Tongue (tissue), 2 donors: ENCODE measurements around the gene TWNK. TPM values are rescaled to one million over a fixed set of nuclear protein-coding genes. Genes with fewer than 3 reads are reported as not detected.
A peak's percentile ranks its signal among the peaks of the same experiment; 100 is the strongest.

ENCODE experiments used
- DNase-seq: peaks from one replicate; pipeline ENCODE4 v3.0.0-alpha.2; 2015
- total RNA-seq: library from RNA; depleted of rRNA; stranded (reverse); fragments of >200 nt; gene quantifications from one replicate; pipeline ENCODE4 v1.2.3, GENCODE V29; 2014

The TWNK gene
- 6.6 TPM for total RNA-seq

GRCh38 chr10:100986952-100987684 lies at the start of gene TWNK, which contains the start of gene MRPL43:
TWNK (plus strand) TSS chr10:100987543; CDS start chr10:100988211, 668 bp downstream.
MRPL43 (minus strand) TSS chr10:100987497; CDS start chr10:100987443, 54 bp downstream.
- DNase-seq = peak; percentile 93

DNA sequence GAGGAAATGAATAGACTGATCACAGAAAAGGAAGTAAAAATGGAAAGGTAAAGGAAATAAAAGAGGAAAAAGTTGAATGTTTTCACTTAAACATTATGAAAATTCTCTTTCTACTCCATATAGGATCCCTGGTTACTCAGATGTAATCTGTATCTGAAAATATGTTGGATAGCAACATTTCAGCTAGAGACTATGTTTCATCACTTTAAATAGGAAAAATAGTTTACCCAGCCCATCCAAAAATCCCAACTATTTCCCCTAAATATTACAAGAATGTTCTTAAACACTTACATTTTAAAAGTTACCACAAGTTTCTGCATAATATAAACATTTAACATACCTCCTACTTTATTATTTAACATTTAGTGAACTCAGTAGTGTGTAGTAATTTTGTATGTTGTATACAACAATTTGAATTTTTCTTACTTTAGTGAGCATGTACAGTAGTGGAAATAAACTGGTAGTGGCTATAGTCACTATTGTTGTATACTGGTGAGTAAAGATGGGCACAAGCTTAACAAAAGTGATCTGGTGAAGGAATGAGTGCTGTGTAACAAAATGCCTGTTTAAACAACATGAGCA lies 47.5 kb upstream of the TWNK start:
- DNase-seq = no peak

DNA sequence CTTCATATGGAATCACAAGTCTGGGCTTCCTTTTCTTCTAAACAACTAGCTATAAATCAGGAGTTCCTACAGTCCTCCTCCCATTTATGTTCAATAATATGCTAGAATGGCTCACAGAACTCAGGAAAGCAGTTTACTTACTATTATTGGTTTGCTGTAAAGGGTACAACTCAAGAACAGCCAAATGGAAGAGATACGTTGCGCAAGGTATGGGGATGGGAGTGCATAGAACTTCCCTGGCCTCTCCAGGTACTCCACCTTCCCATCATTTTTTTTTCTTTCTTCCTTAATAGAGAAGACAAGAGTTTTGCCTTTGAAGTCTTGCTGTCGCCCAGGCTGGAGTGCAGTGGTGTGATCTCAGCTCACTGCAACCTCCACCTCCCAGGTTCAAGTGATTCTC lies 45.1 kb upstream of the TWNK start:
- DNase-seq = no peak

DNA sequence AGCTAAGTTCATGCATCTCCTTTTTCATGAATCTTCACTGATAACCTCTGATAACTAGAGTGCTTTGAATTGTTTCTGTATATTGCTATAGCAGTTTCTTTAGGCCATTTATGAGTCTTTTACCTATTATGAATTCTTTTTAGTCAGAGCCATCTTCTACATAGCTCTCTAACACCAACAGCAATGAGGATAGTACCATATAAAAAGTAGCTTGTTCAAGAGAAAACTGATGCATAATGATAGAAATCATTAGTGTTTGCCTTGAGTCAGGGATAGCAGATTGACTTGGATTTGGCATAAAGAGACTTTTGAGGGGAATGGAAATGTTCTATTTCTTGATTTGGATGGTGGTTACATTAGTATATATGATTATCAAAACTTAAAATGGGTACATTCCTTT lies 43.8 kb upstream of the TWNK start:
- DNase-seq = no peak

- DNase-seq = no peak
These were observed 41.6 kb upstream of the TWNK start for GRCh38 chr10:100945754-100946153.

- DNase-seq = no peak
These were observed 38.4 kb upstream of the TWNK start for GRCh38 chr10:100948916-100949315.

- DNase-seq = no peak
These were observed 27.1 kb upstream of the TWNK start for GRCh38 chr10:100960251-100960650.

- DNase-seq = peak; percentile 13
These were observed 24.8 kb upstream of the TWNK start for GRCh38 chr10:100962351-100963080.

DNA sequence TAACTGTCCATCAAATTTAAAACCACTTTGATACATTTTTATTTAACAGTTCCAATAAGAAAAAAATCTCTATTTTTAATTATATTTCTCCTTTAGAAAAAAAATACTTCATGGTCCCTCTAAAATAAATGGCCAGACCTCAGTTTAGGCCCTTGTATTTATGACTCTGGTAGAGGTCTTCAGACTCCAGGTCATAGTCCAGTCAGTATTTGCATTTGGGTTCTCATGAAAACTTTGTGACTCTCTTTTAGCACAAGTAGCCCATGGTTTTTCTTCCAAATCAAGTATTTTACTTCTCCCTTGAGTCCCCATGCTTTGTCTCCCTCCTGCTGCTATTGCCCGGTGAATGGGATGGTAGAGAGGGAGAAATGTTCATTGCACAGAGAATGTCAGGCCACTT lies 23.5 kb upstream of the TWNK start:
- no peak for DNase-seq

DNA sequence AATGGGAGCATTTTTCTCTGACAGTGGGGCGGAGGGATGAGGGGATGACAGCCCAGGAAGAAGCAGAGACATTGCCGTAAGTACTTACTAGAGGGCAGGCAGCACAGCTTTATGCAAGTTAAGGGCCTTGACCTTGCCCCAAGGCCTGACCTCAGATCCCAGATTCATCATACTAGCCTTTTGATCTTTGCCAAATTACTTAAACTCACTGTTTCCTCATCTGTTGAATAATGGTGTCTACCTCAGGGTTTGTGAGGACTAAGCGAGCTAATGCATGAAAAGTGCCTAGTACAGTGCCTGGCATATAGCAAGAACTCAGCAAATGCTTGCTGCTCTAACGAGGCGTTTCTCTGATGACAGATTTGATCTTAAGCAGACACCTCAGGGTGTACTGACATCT lies 21.5 kb upstream of the TWNK start:
- DNase-seq = no peak

GRCh38 chr10:100966887-100967286 lies 20.5 kb upstream of the TWNK start:
- DNase-seq = no peak

- DNase-seq = no peak
These were observed 20.0 kb upstream of the TWNK start for GRCh38 chr10:100967332-100967731.

GRCh38 chr10:100968062-100968736 lies 19.1 kb upstream of the TWNK start:
- no peak for DNase-seq

DNA sequence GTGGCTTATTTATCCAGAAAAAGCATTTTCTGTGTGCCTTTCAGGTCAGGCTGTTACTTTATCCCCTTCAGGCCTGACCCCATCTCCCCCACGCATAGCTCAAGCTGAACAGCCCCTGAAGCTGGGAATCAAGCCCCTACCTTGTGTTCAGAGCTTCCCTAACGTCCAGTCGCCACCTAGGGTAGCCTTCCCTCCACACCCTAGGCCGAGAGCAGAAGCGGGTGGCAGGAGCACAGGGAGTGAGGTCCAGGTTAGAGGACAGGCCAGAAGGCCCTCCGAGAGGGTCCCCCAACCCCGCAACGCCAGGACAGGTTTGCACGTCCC lies 18.5 kb upstream of the TWNK start:
- no peak for DNase-seq

- DNase-seq = peak; percentile 60
These were observed 17.9 kb upstream of the TWNK start, which contains the start of gene SEMA4G for GRCh38 chr10:100969187-100970075. SEMA4G (plus strand) TSS chr10:100969504; CDS start chr10:100972913, 3,409 bp downstream.

- no peak for DNase-seq
These were observed 17.0 kb upstream of the TWNK start for GRCh38 chr10:100970076-100970913.

- DNase-seq = no peak
These were observed 16.2 kb upstream of the TWNK start for GRCh38 chr10:100970914-100971811.

- no peak for DNase-seq
These were observed 15.0 kb upstream of the TWNK start for GRCh38 chr10:100972115-100972903.
